HepG2 (cell line): Measurements from ENCODE around the gene ADCY5. TPM values are rescaled to one million over a fixed set of nuclear protein-coding genes. Genes with fewer than 3 reads are reported as not detected.

ENCODE experiments used
- ATAC-seq: fragments of 200-7000 bp; cut with Tn5 transposase; 3 replicates; pipeline ENCODE4 v1.9.1; 2020; ENCODE audit warnings: mild to moderate bottlenecking, moderate library complexity
- BruUV-seq: library from RNA; stranded (reverse); fragments of 400-500 nt; replicated peaks from 2 replicates; lab custom pipeline; 2021; lab: Mats Ljungman, UMichigan
- CTCF ChIA-PET: fragments of 300-600 bp; formaldehyde crosslinking; extraction: SDS; loops from one replicate; lab custom pipeline; 2021; ENCODE audit warnings: low total read pairs, inconsistent platforms, low intra/inter-chr PET ratio; lab: Yijun Ruan, JAX
- POLR2A ChIA-PET: fragments of 350-600 bp; sonication (Branson Sonifier 250); formaldehyde crosslinking; loops from one replicate; lab custom pipeline; 2020; ENCODE audit warnings: antibody characterized with exemption, inconsistent platforms; lab: Yijun Ruan, JAX
- DNase-seq: peaks from one replicate; pipeline ENCODE4 v3.0.0-alpha.2; 2015; ENCODE audit warnings: low spot score
- FAIRE-seq: peaks from 3 replicates; lab custom pipeline; 2011; peaks lifted over from hg19 to GRCh38; lab: Jason Lieb, UNC
- H2AFZ ChIP-seq: one replicate; pipeline ENCODE4 v1.6.1; 2011; ENCODE audit warnings: low read length, inconsistent platforms
- H3K27ac ChIP-seq: fragments of 300-600 bp; 3 replicates; pipeline ENCODE4 v1.8.0; 2011; ENCODE audit warnings: mixed run types, mild to moderate bottlenecking, mixed read lengths, low read length, inconsistent platforms; ENCODE audit not compliant: insufficient read depth; ENCODE audit errors: extremely low read length
- H3K27me3 ChIP-seq, 2 experiments: fragments of 200-600 bp in 1 of 2; 2 replicates in 1 of 2; 3 replicates in 1 of 2; pipeline versions ENCODE4 v1.6.0 to v1.8.0; 2011; ENCODE audit warnings: low read length in 2 of 2, mild to moderate bottlenecking in 2 of 2, moderate library complexity in 2 of 2, inconsistent platforms in 1 of 2; ENCODE audit not compliant: insufficient read depth in 2 of 2, control insufficient read depth in 1 of 2
- H3K36me3 ChIP-seq, 2 experiments: fragments of 200-600 bp in 1 of 2; replicated peaks in 1 of 2; 2 replicates in 1 of 2; 3 replicates in 1 of 2; pipeline versions ENCODE4 v1.5.1 to v1.8.0; 2011; ENCODE audit warnings: low read length in 2 of 2, inconsistent platforms in 1 of 2; ENCODE audit not compliant: insufficient read depth in 2 of 2, control insufficient read depth in 1 of 2
- H3K4me1 ChIP-seq: 2 replicates; pipeline ENCODE4 v1.5.1; 2012; ENCODE audit warnings: low read length, inconsistent platforms; ENCODE audit not compliant: insufficient read depth
- H3K4me2 ChIP-seq: 2 replicates; pipeline ENCODE4 v1.6.0; 2011; ENCODE audit warnings: low read depth, low read length, inconsistent platforms
- H3K4me3 ChIP-seq, 3 experiments: fragments of 200-600 bp in 1 of 3; sonication (generic), shearing (Covaris generic) in 1 of 3; replicated peaks in 1 of 3; 2 replicates each; pipeline ENCODE4 v1.5.1; 2011 to 2016; ENCODE audit warnings: low read length in 3 of 3, inconsistent platforms in 2 of 3, low read depth in 2 of 3, mild to moderate bottlenecking in 2 of 3, control low read depth in 1 of 3, mixed read lengths in 1 of 3; ENCODE audit not compliant: insufficient read depth in 1 of 3
- H3K79me2 ChIP-seq: one replicate; pipeline ENCODE4 v1.6.1; 2011; ENCODE audit warnings: low read length, inconsistent platforms; ENCODE audit not compliant: insufficient read depth
- H3K9ac ChIP-seq: 2 replicates; pipeline ENCODE4 v1.6.0; 2011; ENCODE audit warnings: mild to moderate bottlenecking, low read depth, low read length, inconsistent platforms; ENCODE audit not compliant: insufficient read depth
- H3K9me3 ChIP-seq: 2 replicates; pipeline ENCODE4 v1.5.1; 2012; ENCODE audit warnings: mild to moderate bottlenecking, low read length
- H4K20me1 ChIP-seq: 2 replicates; pipeline ENCODE4 v1.6.0; 2011; ENCODE audit warnings: inconsistent platforms, mild to moderate bottlenecking, low read length, moderate library complexity; ENCODE audit not compliant: insufficient read depth
- BORCS8-MEF2B ChIP-seq: sonication (generic); formaldehyde crosslinking; IDR thresholded peaks from 2 replicates; pipeline ENCODE4 v1.8.0; 2022; ENCODE audit warnings: mild to moderate bottlenecking, missing genetic modification reagents
- CBFB ChIP-seq: sonication (generic); formaldehyde crosslinking; IDR thresholded peaks from 2 replicates; pipeline ENCODE4 v1.4.0; 2020; ENCODE audit warnings: missing genetic modification reagents
- CENPT ChIP-seq: sonication (generic); formaldehyde crosslinking; IDR thresholded peaks from 2 replicates; pipeline ENCODE4 v1.8.0; 2022; ENCODE audit warnings: low read depth, mild to moderate bottlenecking, moderate library complexity, missing genetic modification reagents
- CENPX ChIP-seq: sonication (generic); formaldehyde crosslinking; IDR thresholded peaks from 2 replicates; pipeline ENCODE4 v1.9.0; 2021; ENCODE audit warnings: mild to moderate bottlenecking, missing genetic modification reagents, moderate library complexity
- GABPB1 ChIP-seq: IDR thresholded peaks from 2 replicates; pipeline ENCODE4 v1.6.1; 2016; ENCODE audit warnings: mild to moderate bottlenecking, missing genetic modification reagents, moderate library complexity, missing compliant biosample characterization
- HNRNPH1 ChIP-seq: fragments of 200-400 bp; formaldehyde crosslinking; optimal IDR thresholded peaks from 2 replicates; pipeline ENCODE3; 2017; ENCODE audit warnings: mild to moderate bottlenecking, low read depth, low read length
- IRF2 ChIP-seq: IDR thresholded peaks from 2 replicates; pipeline ENCODE4 v1.6.1; 2018; ENCODE audit warnings: missing genetic modification reagents, missing compliant biosample characterization
- SRF ChIP-seq: IDR thresholded peaks from 2 replicates; pipeline ENCODE4 v1.6.1; 2011; ENCODE audit warnings: mild to moderate bottlenecking, low read depth, low read length, moderate library complexity
- SYNCRIP ChIP-seq: fragments of 200-400 bp; formaldehyde crosslinking; IDR thresholded peaks from 2 replicates; pipeline ENCODE4 v1.6.1; 2018; ENCODE audit warnings: mild to moderate bottlenecking, low read depth, low read length; ENCODE audit not compliant: insufficient read depth
- ZNF136 ChIP-seq: sonication (generic); formaldehyde crosslinking; IDR thresholded peaks from 2 replicates; pipeline ENCODE4 v1.8.1; 2022; ENCODE audit warnings: low read depth, mild to moderate bottlenecking, moderate library complexity, missing genetic modification reagents
- ZNF230 ChIP-seq: sonication (generic); formaldehyde crosslinking; IDR thresholded peaks from 2 replicates; pipeline ENCODE4 v1.4.0; 2020; ENCODE audit warnings: mild to moderate bottlenecking, missing genetic modification reagents
- ZNF260 ChIP-seq: sonication (generic); formaldehyde crosslinking; IDR thresholded peaks from 2 replicates; pipeline ENCODE4 v1.4.0; 2020; ENCODE audit warnings: missing genetic modification reagents, low read depth, mild to moderate bottlenecking, borderline replicate concordance
- ZNF530 ChIP-seq: sonication (generic); formaldehyde crosslinking; IDR thresholded peaks from 2 replicates; pipeline ENCODE4 v1.5.0; 2020; ENCODE audit warnings: low read depth, mild to moderate bottlenecking, missing genetic modification reagents
- ZNF674 ChIP-seq: sonication (generic); formaldehyde crosslinking; IDR thresholded peaks from 2 replicates; pipeline ENCODE4 v1.5.0; 2020; ENCODE audit warnings: low read depth, mild to moderate bottlenecking, missing genetic modification reagents
- ZNF83 ChIP-seq: sonication (generic); formaldehyde crosslinking; IDR thresholded peaks from 2 replicates; pipeline ENCODE4 v1.4.0; 2020; ENCODE audit warnings: missing genetic modification reagents, mild to moderate bottlenecking, borderline replicate concordance
- ZSCAN21 ChIP-seq: sonication (generic); formaldehyde crosslinking; IDR thresholded peaks from 2 replicates; pipeline ENCODE4 v1.8.0; 2022; ENCODE audit warnings: mild to moderate bottlenecking, missing genetic modification reagents, moderate library complexity, borderline replicate concordance
- WGBS: methylation state at CpG from one replicate; pipeline ENCODE4 v1.1.6; 2017; ENCODE audit warnings: low lambda C conversion rate; 5-methylcytosine and 5-hydroxymethylcytosine counted together
- in situ Hi-C: cut with HindIII; loops from 2 replicates; pipeline ENCODE4 v1.10.0; 2017; ENCODE audit warnings: low pct_unique_long_range_greater_than_20kb; ENCODE audit not compliant: extremely low pct_ligation_motif_present
- intact Hi-C: fragments of 100-400 bp; cut with micrococcal nuclease; formaldehyde crosslinking; loops from one replicate; pipeline ENCODE4 v1.10.0; 2022; ENCODE audit not compliant: unreplicated experiment
- polyA plus RNA-seq, 8 experiments: library from polyadenylated mRNA; depleted of rRNA in 3 of 8; stranded (reverse) in 7 of 8; unstranded in 1 of 8; fragments of >200 nt; fragmentation: Illumina TruSeq in 4 of 8; extraction: Trizol in 4 of 8; gene quantifications; 2 replicates each; pipeline versions ENCODE4 v1.2.1 to v1.2.3, GENCODE V29; 2011 to 2016; ENCODE audit warnings: low read depth in 4 of 8, missing spikeins in 1 of 8, mixed read lengths in 1 of 8; ENCODE audit not compliant: insufficient read depth in 1 of 8
- total RNA-seq, 5 experiments: library from RNA; depleted of rRNA; stranded (reverse); fragments of >200 nt; fragmentation: Illumina TruSeq; extraction: Trizol; gene quantifications; 2 replicates each; pipeline ENCODE4 v1.2.3, GENCODE V29; 2016; ENCODE audit warnings: low read depth in 1 of 5
- TF ChIP-seq, protein P1 (sequence below): sonication (generic); formaldehyde crosslinking; IDR thresholded peaks from 2 replicates; pipeline ENCODE4 v1.5.0; 2020; ENCODE audit warnings: missing genetic modification reagents
- TF ChIP-seq, protein P2 (sequence below): sonication (generic); formaldehyde crosslinking; IDR thresholded peaks from 2 replicates; pipeline ENCODE4 v1.8.1; 2023; ENCODE audit warnings: mild to moderate bottlenecking, inconsistent platforms, moderate library complexity, missing genetic modification reagents, borderline replicate concordance
- TF ChIP-seq, protein P3 (sequence below): sonication (generic); formaldehyde crosslinking; IDR thresholded peaks from 2 replicates; pipeline ENCODE4 v1.4.0; 2020; ENCODE audit warnings: missing genetic modification reagents

The ADCY5 gene
- total and polyA plus RNA-seq, 2 of the 13 experiments (the other 11 are each of a cell fraction or from before 2014, with no cell fraction given) = not detected

DNA sequence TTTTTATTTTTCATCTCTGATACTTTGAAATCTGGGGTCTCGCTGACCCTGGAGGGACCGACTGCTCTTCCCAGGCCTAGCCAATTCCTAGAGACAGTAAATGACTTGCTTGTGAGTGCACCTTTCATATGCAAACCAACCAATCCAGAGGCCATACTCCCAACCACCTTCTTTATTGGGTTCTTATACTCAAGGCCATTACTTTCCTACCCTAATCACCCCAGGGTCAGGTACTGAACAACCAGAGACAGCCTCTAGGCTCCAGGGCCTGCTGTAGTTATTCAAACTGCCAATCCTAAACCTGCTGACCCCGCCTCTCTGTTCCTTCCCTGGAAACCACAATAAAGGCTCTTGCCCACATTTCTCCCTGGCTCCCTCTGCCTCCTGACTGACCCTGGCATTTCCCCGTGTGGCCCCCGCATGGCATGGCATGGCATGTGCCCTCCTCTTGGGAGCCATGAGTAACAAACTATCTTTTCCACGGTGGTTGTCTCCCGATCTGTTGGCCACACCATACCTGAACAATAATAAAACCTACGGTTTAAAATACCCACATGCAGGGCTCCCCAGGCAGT, 42.9 kb downstream of the ADCY5 start:
- no peaks in the 10 kb centered on the region for H3K79me2 ChIP-seq
- H3K36me3 ChIP-seq = no peaks in the 10 kb centered on the region
- peaks cover 0 to 27% of the 10 kb centered on the region in 2 experiments; a peak in 3 of 5 replicates for H3K27me3 ChIP-seq
- ATAC-seq (no peak), FAIRE-seq (no peak), DNase-seq (no peak)
- TF ChIP-seq SRF (no peak), IRF2 (CRISPR knock-in tag) (no peak), GABPB1 (CRISPR knock-in tag) (no peak), ZNF136 (CRISPR knock-in tag) (no peak), ZNF530 (CRISPR knock-in tag) (no peak), BORCS8-MEF2B (no peak), HNRNPH1 (no peak), CBFB (no peak), ZNF260 (CRISPR knock-in tag) (no peak), ZNF230 (CRISPR knock-in tag) (no peak), CENPT (CRISPR knock-in tag) (no peak), ZNF674 (no peak), ZNF83 (CRISPR knock-in tag) (no peak), ZSCAN21 (no peak), CENPX (CRISPR knock-in tag) (no peak), SYNCRIP (no peak)
- TF ChIP-seq, protein P1, sequence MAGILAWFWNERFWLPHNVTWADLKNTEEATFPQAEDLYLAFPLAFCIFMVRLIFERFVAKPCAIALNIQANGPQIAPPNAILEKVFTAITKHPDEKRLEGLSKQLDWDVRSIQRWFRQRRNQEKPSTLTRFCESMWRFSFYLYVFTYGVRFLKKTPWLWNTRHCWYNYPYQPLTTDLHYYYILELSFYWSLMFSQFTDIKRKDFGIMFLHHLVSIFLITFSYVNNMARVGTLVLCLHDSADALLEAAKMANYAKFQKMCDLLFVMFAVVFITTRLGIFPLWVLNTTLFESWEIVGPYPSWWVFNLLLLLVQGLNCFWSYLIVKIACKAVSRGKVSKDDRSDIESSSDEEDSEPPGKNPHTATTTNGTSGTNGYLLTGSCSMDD = no peak
- TF ChIP-seq, protein P2, sequence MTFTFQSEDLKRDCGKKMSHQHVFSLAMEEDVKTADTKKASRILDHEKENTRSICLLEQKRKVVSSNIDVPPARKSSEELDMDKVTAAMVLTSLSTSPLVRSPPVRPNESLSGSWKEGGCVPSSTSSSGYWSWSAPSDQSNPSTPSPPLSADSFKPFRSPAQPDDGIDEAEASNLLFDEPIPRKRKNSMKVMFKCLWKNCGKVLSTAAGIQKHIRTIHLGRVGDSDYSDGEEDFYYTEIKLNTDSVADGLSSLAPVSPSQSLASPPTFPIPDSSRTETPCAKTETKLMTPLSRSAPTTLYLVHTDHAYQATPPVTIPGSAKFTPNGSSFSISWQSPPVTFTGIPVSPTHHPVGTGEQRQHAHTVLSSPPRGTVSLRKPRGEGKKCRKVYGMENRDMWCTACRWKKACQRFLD (CRISPR knock-in tag) = no peak
- TF ChIP-seq, protein P3, sequence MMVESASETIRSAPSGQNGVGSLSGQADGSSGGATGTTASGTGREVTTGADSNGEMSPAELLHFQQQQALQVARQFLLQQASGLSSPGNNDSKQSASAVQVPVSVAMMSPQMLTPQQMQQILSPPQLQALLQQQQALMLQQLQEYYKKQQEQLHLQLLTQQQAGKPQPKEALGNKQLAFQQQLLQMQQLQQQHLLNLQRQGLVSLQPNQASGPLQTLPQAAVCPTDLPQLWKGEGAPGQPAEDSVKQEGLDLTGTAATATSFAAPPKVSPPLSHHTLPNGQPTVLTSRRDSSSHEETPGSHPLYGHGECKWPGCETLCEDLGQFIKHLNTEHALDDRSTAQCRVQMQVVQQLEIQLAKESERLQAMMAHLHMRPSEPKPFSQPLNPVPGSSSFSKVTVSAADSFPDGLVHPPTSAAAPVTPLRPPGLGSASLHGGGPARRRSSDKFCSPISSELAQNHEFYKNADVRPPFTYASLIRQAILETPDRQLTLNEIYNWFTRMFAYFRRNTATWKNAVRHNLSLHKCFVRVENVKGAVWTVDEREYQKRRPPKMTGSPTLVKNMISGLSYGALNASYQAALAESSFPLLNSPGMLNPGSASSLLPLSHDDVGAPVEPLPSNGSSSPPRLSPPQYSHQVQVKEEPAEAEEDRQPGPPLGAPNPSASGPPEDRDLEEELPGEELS = no peak
- H3K27ac ChIP-seq = no peak overlapping the region
- POLR2A ChIA-PET = no interaction called here
- WGBS = 56% methylated on average over 8 of the region's 8 CpGs
- BruUV-seq = no TSS peak
- H3K9me3 ChIP-seq = no peaks in the 10 kb centered on the region
- intact Hi-C loops (no loop called here), in situ Hi-C loops (no loop called here)
- CTCF ChIA-PET = no interaction called here
- no peak overlapping the region for H3K9ac ChIP-seq
- no peak overlapping the region for H3K4me3 ChIP-seq
- no peaks in the 10 kb centered on the region for H4K20me1 ChIP-seq
- H3K4me1 ChIP-seq = no peaks in the 10 kb centered on the region
- H3K4me2 ChIP-seq = no peak overlapping the region
- no peak overlapping the region for H2AFZ ChIP-seq
